Spleen (tissue), 11 donors: ENCODE data around the gene LCE6A. TPM values are rescaled to one million over a fixed set of nuclear protein-coding genes. Genes with fewer than 3 reads are reported as not detected.

Experiments
- DNase-seq: peaks from one replicate; pipeline ENCODE4 v3.0.0-alpha.2; 2020
- H3K27ac ChIP-seq, 8 donors: fragments of 200-600 bp; sonication (generic) in 7 of 8; 1 replicate in 4 of 8; 2 replicates in 4 of 8; pipeline versions ENCODE4 v1.5.0 to v1.8.0; 2016 to 2021; ENCODE audit warnings: inconsistent platforms in 4 of 8, mild to moderate bottlenecking in 4 of 8, moderate library complexity in 1 of 8
- H3K27me3 ChIP-seq, 7 donors: fragments of 200-600 bp; sonication (generic) in 6 of 7; replicated peaks in 1 of 7; 1 replicate in 4 of 7; 2 replicates in 3 of 7; pipeline versions ENCODE4 v1.5.0 to v1.8.0; 2016 to 2021; ENCODE audit warnings: inconsistent platforms in 3 of 7, mild to moderate bottlenecking in 1 of 7
- H3K36me3 ChIP-seq, 6 donors: fragments of 200-600 bp; sonication (generic) in 5 of 6; 1 replicate in 4 of 6; 2 replicates in 2 of 6; pipeline versions ENCODE4 v1.5.0 to v1.8.0; 2016 to 2021; ENCODE audit warnings: inconsistent platforms in 2 of 6
- H3K4me1 ChIP-seq, 6 donors: fragments of 200-600 bp; sonication (generic) in 5 of 6; 1 replicate in 3 of 6; 2 replicates in 3 of 6; pipeline versions ENCODE4 v1.5.0 to v1.8.0; 2016 to 2021; ENCODE audit warnings: inconsistent platforms in 3 of 6
- H3K4me3 ChIP-seq, 8 donors: fragments of 200-600 bp; sonication (generic) in 7 of 8; 1 replicate in 4 of 8; 2 replicates in 4 of 8; pipeline versions ENCODE4 v1.5.0 to v1.8.0; 2016 to 2021; ENCODE audit warnings: inconsistent platforms in 4 of 8, mild to moderate bottlenecking in 4 of 8, moderate library complexity in 2 of 8
- H3K9me3 ChIP-seq, 8 donors: fragments of 200-600 bp; sonication (generic) in 7 of 8; 1 replicate in 4 of 8; 2 replicates in 4 of 8; pipeline versions ENCODE4 v1.5.0 to v1.8.0; 2016 to 2021; ENCODE audit warnings: inconsistent platforms in 4 of 8
- CTCF ChIP-seq, 11 experiments: fragments of 200-600 bp in 7 of 11; fragments of 450-650 bp in 4 of 11; sonication (generic) in 4 of 11; IDR thresholded peaks in 8 of 11; conservative IDR thresholded peaks in 3 of 11; 1 replicate in 7 of 11; 2 replicates in 4 of 11; pipeline versions ENCODE4 v1.4.0 to v1.8.0; 2016 to 2021; ENCODE audit warnings: antibody characterized with exemption in 11 of 11, inconsistent platforms in 4 of 11, mild to moderate bottlenecking in 1 of 11
- POLR2A ChIP-seq, 3 donors: fragments of 450-650 bp; IDR thresholded peaks; one replicate each; pipeline ENCODE4 v1.5.1; 2017; ENCODE audit warnings: antibody characterized with exemption in 3 of 3, mild to moderate bottlenecking in 1 of 3
- POLR2AphosphoS5 ChIP-seq, 3 donors: sonication (generic); formaldehyde crosslinking; IDR thresholded peaks; one replicate each; pipeline ENCODE4 v1.5.1; 2017; ENCODE audit warnings: antibody characterized with exemption in 3 of 3
- WGBS, 5 donors: extraction: QIAGEN DNeasy Blood & Tissue Kit in 3 of 5; methylation state at CpG; one replicate each; pipeline versions ENCODE4 v1.1.5 to v1.1.7; 2013 to 2018; 5-methylcytosine and 5-hydroxymethylcytosine counted together
- intact Hi-C: fragments of 100-400 bp; cut with DNase I; formaldehyde crosslinking; loops from one replicate; pipeline ENCODE4 v1.15.0; 2023; ENCODE audit warnings: low total_unique reads
- polyA plus RNA-seq, 3 donors: library from polyadenylated mRNA; stranded (reverse); fragments of 200-250 nt; gene quantifications; one replicate each; pipeline ENCODE4 v1.2.1, GENCODE V29; 2013
- total RNA-seq, 7 donors: library from RNA; depleted of rRNA in 3 of 7; stranded (reverse); fragments of >200 nt in 3 of 7; fragmentation: NEBNext Ultra II Directional in 4 of 7; extraction: Animal tissue kit (Norgen Biotek cat#: 25700) in 4 of 7; gene quantifications; one replicate each; pipeline versions ENCODE4 v1.1.0 to v1.2.1, GENCODE V29; 2016 to 2021
- donor health status: healthy with polysubstance abuse.
- donor health status: DM: no; HTN: no; CAD: no; lungs with moderate emphysema.
- donor health status: DM: no; HTN: no; CAD: no.
- donor health status: Bipolar disorder and iron deficiency.
- donor health status: healthy.
- donor health status: DM: no; HTN: no; CAD: no.
- donor health status: DM: yes; HTN: yes; CAD: no.

The LCE6A gene
- total and polyA plus RNA-seq, 10 donors, result not detected

- no peak overlapping the region for H3K27ac ChIP-seq
- no peaks in the 10 kb centered on the region for H3K9me3 ChIP-seq
- H3K4me1 ChIP-seq, result no peaks in the 10 kb centered on the region
- TF ChIP-seq POLR2A (IDR thresholded peaks at IDR 0.05) (no peak), CTCF (IDR thresholded peaks at IDR 0.05 in 8 of 11, conservative IDR thresholded peaks at IDR 0.05 in 3 of 11) (peak in 1 of 11 experiments; percentile 17), POLR2AphosphoS5 (IDR thresholded peaks at IDR 0.05) (no peak)
- H3K36me3 ChIP-seq, result no peaks in the 10 kb centered on the region
- no peak overlapping the region for H3K4me3 ChIP-seq
- no peak for DNase-seq
- peaks cover 0 to 15% (median 0%) of the 10 kb centered on the region in 7 donors for H3K27me3 ChIP-seq
- intact Hi-C loops, result no loop called here
- 47 to 64% (median 56%) methylated on average over 17 of the region's 17 CpGs for WGBS, 5 donors
These were observed 28.4 kb downstream of the LCE6A start for GRCh38 chr1:152870831-152871730.

- 65 to 87% (median 81%) methylated on average over 6 of the region's 6 CpGs for WGBS, 5 donors
- H3K36me3 ChIP-seq, result no peaks in the 10 kb centered on the region
- TF ChIP-seq POLR2AphosphoS5 (IDR thresholded peaks at IDR 0.05) (no peak), CTCF (IDR thresholded peaks at IDR 0.05 in 8 of 11, conservative IDR thresholded peaks at IDR 0.05 in 3 of 11) (no peak), POLR2A (IDR thresholded peaks at IDR 0.05) (no peak)
- DNase-seq, result no peak
- intact Hi-C loops, result no loop called here
- no peaks in the 10 kb centered on the region for H3K4me1 ChIP-seq
- peaks cover 0 to 15% (median 0%) of the 10 kb centered on the region in 7 donors for H3K27me3 ChIP-seq
- H3K4me3 ChIP-seq, result no peak overlapping the region
- no peaks in the 10 kb centered on the region for H3K9me3 ChIP-seq
- H3K27ac ChIP-seq, result no peak overlapping the region
These were observed 29.1 kb downstream of the LCE6A start for GRCh38 chr1:152871731-152872126.

- no peak for TF ChIP-seq CTCF (IDR thresholded peaks at IDR 0.05 in 8 of 11, conservative IDR thresholded peaks at IDR 0.05 in 3 of 11)
- no peak for TF ChIP-seq POLR2A (IDR thresholded peaks at IDR 0.05)
- TF ChIP-seq POLR2AphosphoS5 (IDR thresholded peaks at IDR 0.05), result no peak
- H3K4me1 ChIP-seq, result no peaks in the 10 kb centered on the region
These were observed 30.8 kb downstream of the LCE6A start for GRCh38 chr1:152873495-152873894.

GRCh38 chr1:152876827-152877226, 34.2 kb downstream of the LCE6A start:
- H3K27me3 ChIP-seq, result peaks cover 0 to 15% (median 0%) of the 10 kb centered on the region in 7 donors
- DNase-seq, result no peak
- 70 to 95% (median 91%) methylated on average over 1 of the region's 1 CpG for WGBS, 5 donors
- no peaks in the 10 kb centered on the region for H3K36me3 ChIP-seq
- no peak overlapping the region for H3K27ac ChIP-seq
- H3K4me3 ChIP-seq, result no peak overlapping the region
- TF ChIP-seq CTCF (IDR thresholded peaks at IDR 0.05 in 8 of 11, conservative IDR thresholded peaks at IDR 0.05 in 3 of 11) (no peak), POLR2AphosphoS5 (IDR thresholded peaks at IDR 0.05) (no peak), POLR2A (IDR thresholded peaks at IDR 0.05) (no peak)
- H3K4me1 ChIP-seq, result no peaks in the 10 kb centered on the region
- H3K9me3 ChIP-seq, result no peaks in the 10 kb centered on the region
- intact Hi-C loops, result loop anchor here (5.0 kb wide), 1 partner anchor 350 kb away; no protein-coding TSS in a partner anchor

More at GRCh38 chr1:152873495-152873894, 30.8 kb downstream of the LCE6A start:
- H3K27me3 ChIP-seq, result peaks cover 0 to 15% (median 0%) of the 10 kb centered on the region in 7 donors
- H3K27ac ChIP-seq, result no peak overlapping the region
- intact Hi-C loops, result no loop called here
- no peaks in the 10 kb centered on the region for H3K36me3 ChIP-seq
- H3K4me3 ChIP-seq, result no peak overlapping the region
- no peak for DNase-seq
- no peaks in the 10 kb centered on the region for H3K9me3 ChIP-seq
